ENCODE results near the gene PDE10A. TPM values are rescaled to one million over a fixed set of nuclear protein-coding genes. Genes with fewer than 3 reads are reported as not detected.

PDE10A gene
- total RNA-seq, 4 donors from 2014 or later, result 2.9 to 8.8 (median 3.9) TPM

- Histone ChIP-seq H3K27me3 (peaks cover 0 to 3% (median 0%) of the 10 kb centered on the region in 4 donors), H3K4me3 (no peak overlapping the region), H3K27ac (replicated peaks in 1 of 4) (no peak overlapping the region), H3K36me3 (no peaks in the 10 kb centered on the region), H3K9me3 (no peaks in the 10 kb centered on the region), H3K4me1 (peaks cover 0 to 12% (median 3%) of the 10 kb centered on the region in 4 donors)
- TF ChIP-seq CTCF (IDR thresholded peaks at IDR 0.05), result no peak
- no peak for TF ChIP-seq EP300 (IDR thresholded peaks at IDR 0.05)
- TF ChIP-seq POLR2A (IDR thresholded peaks at IDR 0.05; ENCODE audit: low read depth), result no peak
- no peak for TF ChIP-seq POLR2AphosphoS5 (IDR thresholded peaks at IDR 0.05)
- DNase-seq (ENCODE audit: extremely low spot score), result peak; percentile 89
- WGBS, result 87% methylated on average over 11 of the region's 11 CpGs
- intact Hi-C loops (cut with DNase I), result no loop called here
These were observed 9.4 kb downstream of the PDE10A start for GRCh38 chr6:165653607-165654006.

GRCh38 chr6:165653196-165653595 is 9.8 kb downstream of the PDE10A start:
- Histone ChIP-seq H3K36me3 (no peaks in the 10 kb centered on the region), H3K27me3 (no peaks in the 10 kb centered on the region), H3K9me3 (no peaks in the 10 kb centered on the region), H3K4me1 (peaks cover 0 to 12% (median 3%) of the 10 kb centered on the region in 4 donors), H3K4me3 (no peak overlapping the region), H3K27ac (replicated peaks in 1 of 4) (no peak overlapping the region)
- intact Hi-C loops (cut with DNase I), result no loop called here
- peak; percentile 53 for DNase-seq (ENCODE audit: extremely low spot score)
- 84% methylated on average over 9 of the region's 9 CpGs for whole genome bisulfite sequencing
- TF ChIP-seq EP300 (IDR thresholded peaks at IDR 0.05) (no peak), POLR2A (IDR thresholded peaks at IDR 0.05; ENCODE audit: low read depth) (no peak), CTCF (IDR thresholded peaks at IDR 0.05) (no peak), POLR2AphosphoS5 (IDR thresholded peaks at IDR 0.05) (no peak)

- intact Hi-C loops (cut with DNase I), result no loop called here
- Histone ChIP-seq H3K27me3 (no peaks in the 10 kb centered on the region), H3K27ac (replicated peaks in 1 of 4) (no peak overlapping the region), H3K36me3 (no peaks in the 10 kb centered on the region), H3K9me3 (no peaks in the 10 kb centered on the region), H3K4me1 (peaks cover 0 to 12% (median 3%) of the 10 kb centered on the region in 4 donors), H3K4me3 (no peak overlapping the region)
- TF ChIP-seq POLR2A (IDR thresholded peaks at IDR 0.05; ENCODE audit: low read depth) (no peak), EP300 (IDR thresholded peaks at IDR 0.05) (no peak), POLR2AphosphoS5 (IDR thresholded peaks at IDR 0.05) (no peak), CTCF (IDR thresholded peaks at IDR 0.05) (no peak)
- WGBS, result 69% methylated on average over 5 of the region's 5 CpGs
- DNase-seq (ENCODE audit: extremely low spot score), result peak; percentile 39
These were observed 10.3 kb downstream of the PDE10A start for GRCh38 chr6:165652766-165653165.

DNA sequence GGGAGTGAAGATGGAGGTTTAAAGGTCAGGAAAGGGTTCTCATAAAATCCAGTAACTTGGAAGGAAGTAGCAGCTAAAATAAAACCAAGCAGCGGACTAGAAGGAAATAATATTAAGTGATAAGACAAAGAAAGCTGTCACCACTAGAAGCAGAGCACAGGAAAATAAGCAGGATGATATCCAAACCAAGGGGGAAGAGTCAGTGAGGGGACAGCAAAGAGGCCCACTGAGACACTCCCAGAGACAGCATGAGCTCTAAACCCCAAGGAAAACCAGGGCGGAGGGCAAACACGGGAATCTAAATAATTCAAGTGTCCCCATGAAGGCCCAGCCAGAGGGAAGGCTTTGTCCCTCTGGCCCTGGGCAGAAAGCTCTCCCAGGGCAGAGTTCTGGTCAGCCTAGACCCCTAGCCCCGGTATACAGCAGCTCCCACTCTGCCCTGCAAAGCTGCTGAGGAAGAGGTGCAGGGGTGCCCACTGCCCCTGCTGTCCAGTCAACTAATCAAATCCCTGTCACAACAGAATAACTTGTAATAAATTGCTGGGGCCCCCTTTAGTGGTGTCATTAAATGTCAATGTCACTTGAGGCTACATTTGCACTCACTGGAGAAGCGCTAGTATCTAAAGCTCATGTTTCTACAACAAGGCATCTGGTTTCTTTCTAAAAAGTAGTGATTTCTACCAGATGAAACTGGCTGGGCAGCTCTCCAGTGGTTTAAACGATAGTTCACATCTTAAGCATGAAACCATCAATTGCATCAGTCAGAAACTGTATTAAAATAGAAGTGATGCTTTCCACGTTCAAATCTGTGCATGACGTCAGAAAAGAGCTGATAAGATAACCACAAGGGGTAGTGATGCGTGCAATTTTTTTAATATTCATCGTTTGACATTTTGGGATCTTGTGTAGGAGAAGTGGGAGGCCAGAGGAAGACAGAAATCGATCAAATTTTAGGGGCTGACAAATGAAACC is 13.6 kb downstream of the PDE10A start:
- Histone ChIP-seq H3K27ac (replicated peaks in 1 of 4) (peak overlapping the region in 1 of 4 donors; percentile 13), H3K4me3 (no peak overlapping the region), H3K4me1 (peaks cover 0 to 14% (median 5%) of the 10 kb centered on the region in 4 donors), H3K27me3 (no peaks in the 10 kb centered on the region), H3K36me3 (no peaks in the 10 kb centered on the region), H3K9me3 (no peaks in the 10 kb centered on the region)
- no peak for TF ChIP-seq POLR2AphosphoS5 (IDR thresholded peaks at IDR 0.05)
- WGBS, result 65% methylated on average over 11 of the region's 11 CpGs
- DNase-seq (ENCODE audit: extremely low spot score), result peak; percentile 84
- intact Hi-C loops (cut with DNase I), result no loop called here

GRCh38 chr6:165647041-165647440 is 16.0 kb downstream of the PDE10A start:
- 71% methylated on average over 6 of the region's 6 CpGs for WGBS
- H3K27ac ChIP-seq (replicated peaks in 1 of 4), result no peak overlapping the region
- no peak overlapping the region for H3K4me3 ChIP-seq
- no peaks in the 10 kb centered on the region for H3K36me3 ChIP-seq
- DNase-seq (ENCODE audit: extremely low spot score), result peak; percentile 34
- H3K27me3 ChIP-seq, result peaks cover 0 to 3% (median 0%) of the 10 kb centered on the region in 4 donors
- H3K9me3 ChIP-seq, result no peaks in the 10 kb centered on the region
- TF ChIP-seq POLR2A (IDR thresholded peaks at IDR 0.05; ENCODE audit: low read depth) (no peak), CTCF (IDR thresholded peaks at IDR 0.05) (no peak), EP300 (IDR thresholded peaks at IDR 0.05) (no peak), POLR2AphosphoS5 (IDR thresholded peaks at IDR 0.05) (no peak)
- H3K4me1 ChIP-seq, result peaks cover 0 to 14% (median 5%) of the 10 kb centered on the region in 4 donors
- intact Hi-C loops (cut with DNase I), result no loop called here

Data from esophagus muscularis mucosa (tissue), 4 donors.